CD14-positive monocyte (primary cell): Measurements from ENCODE around the gene TNFRSF19. TPM values are rescaled to one million over a fixed set of nuclear protein-coding genes. Genes with fewer than 3 reads are reported as not detected.
A peak's percentile ranks its signal among the peaks of the same experiment; 100 is the strongest.

ENCODE experiments used
- DNase-seq, 3 donors: peaks; one replicate each; pipeline ENCODE4 v3.0.0-alpha.2; 2011 to 2022
- H2AFZ ChIP-seq: 2 replicates; pipeline ENCODE4 v1.6.0; 2012; ENCODE audit warnings: mild to moderate bottlenecking, low read depth, low read length, inconsistent platforms; ENCODE audit not compliant: insufficient read depth, poor library complexity, severe bottlenecking
- H3K27ac ChIP-seq, 2 donors: 1 replicate in 1 of 2; 2 replicates in 1 of 2; pipeline ENCODE4 v1.5.1; 2012 to 2013; ENCODE audit warnings: low read length in 2 of 2, control low read depth in 1 of 2, inconsistent platforms in 1 of 2, low read depth in 1 of 2, mild to moderate bottlenecking in 1 of 2
- H3K27me3 ChIP-seq, 2 donors: one replicate each; pipeline versions ENCODE4 v1.6.0 to v1.6.1; 2011 to 2013; ENCODE audit warnings: low read length in 2 of 2; ENCODE audit not compliant: control insufficient read depth in 2 of 2, insufficient read depth in 2 of 2
- H3K36me3 ChIP-seq, 2 donors: replicated peaks in 1 of 2; 1 replicate in 1 of 2; 2 replicates in 1 of 2; pipeline versions ENCODE4 v1.5.1 to v1.6.1; 2012 to 2013; ENCODE audit warnings: low read length in 2 of 2, control low read depth in 1 of 2, inconsistent platforms in 1 of 2, mild to moderate bottlenecking in 1 of 2; ENCODE audit not compliant: insufficient read depth in 2 of 2, control insufficient read depth in 1 of 2
- H3K4me1 ChIP-seq, 2 donors: 1 replicate in 1 of 2; 2 replicates in 1 of 2; pipeline versions ENCODE4 v1.5.1 to v1.6.1; 2012 to 2013; ENCODE audit warnings: low read length in 2 of 2, control low read depth in 1 of 2, inconsistent platforms in 1 of 2, mild to moderate bottlenecking in 1 of 2, moderate library complexity in 1 of 2; ENCODE audit not compliant: insufficient read depth in 2 of 2, control insufficient read depth in 1 of 2
- H3K4me2 ChIP-seq: replicated peaks from 2 replicates; pipeline ENCODE3; 2012; ENCODE audit warnings: low read length, moderate library complexity, mild to moderate bottlenecking; ENCODE audit not compliant: poor library complexity, severe bottlenecking; ENCODE audit errors: extremely low read depth
- H3K4me3 ChIP-seq, 3 experiments: fragments of 200-600 bp in 1 of 3; sonication (generic) in 1 of 3; replicated peaks in 1 of 3; 1 replicate in 2 of 3; 2 replicates in 1 of 3; pipeline ENCODE4 v1.5.1; 2011 to 2013; ENCODE audit warnings: low read length in 3 of 3, mild to moderate bottlenecking in 3 of 3, control low read depth in 2 of 3, low read depth in 2 of 3, inconsistent platforms in 1 of 3, moderate library complexity in 1 of 3
- H3K79me2 ChIP-seq: 2 replicates; pipeline ENCODE4 v1.6.0; 2012; ENCODE audit warnings: mild to moderate bottlenecking, control low read depth, inconsistent platforms, low read length, moderate library complexity; ENCODE audit not compliant: insufficient read depth
- H3K9ac ChIP-seq: 2 replicates; pipeline ENCODE4 v1.6.0; 2017; ENCODE audit warnings: low read length, mild to moderate bottlenecking; ENCODE audit not compliant: insufficient read depth, poor library complexity, severe bottlenecking
- H3K9me3 ChIP-seq, 2 donors: replicated peaks in 1 of 2; 1 replicate in 1 of 2; 2 replicates in 1 of 2; pipeline versions ENCODE4 v1.5.1 to v1.6.1; 2012 to 2013; ENCODE audit warnings: low read length in 2 of 2, control low read depth in 1 of 2; ENCODE audit not compliant: control insufficient read depth in 1 of 2, insufficient read depth in 1 of 2
- H4K20me1 ChIP-seq: 2 replicates; pipeline ENCODE4 v1.6.0; 2012; ENCODE audit warnings: mild to moderate bottlenecking, low read length, control low read depth, moderate library complexity; ENCODE audit not compliant: insufficient read depth
- H3K27ac Mint-ChIP-seq, 7 donors: one replicate each; pipeline ENCODE4 v1.8.0; 2020; ENCODE audit warnings: mild to moderate bottlenecking in 7 of 7, mixed read lengths in 7 of 7, moderate library complexity in 6 of 7, inconsistent platforms in 2 of 7
- H3K27me3 Mint-ChIP-seq, 3 donors: one replicate each; pipeline ENCODE4 v1.8.0; 2021 to 2022; ENCODE audit warnings: low read depth in 3 of 3, mild to moderate bottlenecking in 3 of 3, mixed read lengths in 3 of 3, moderate library complexity in 3 of 3, inconsistent platforms in 1 of 3
- H3K36me3 Mint-ChIP-seq, 2 donors: one replicate each; pipeline ENCODE4 v1.8.0; 2020; ENCODE audit warnings: mixed read lengths in 2 of 2, inconsistent platforms in 1 of 2, mild to moderate bottlenecking in 1 of 2
- H3K4me1 Mint-ChIP-seq: one replicate; pipeline ENCODE4 v1.8.0; 2020; ENCODE audit warnings: mild to moderate bottlenecking, mixed read lengths
- H3K4me3 Mint-ChIP-seq, 2 donors: one replicate each; pipeline ENCODE4 v1.8.0; 2020; ENCODE audit warnings: mild to moderate bottlenecking in 2 of 2, mixed read lengths in 2 of 2, moderate library complexity in 1 of 2
- H3K9me3 Mint-ChIP-seq, 7 donors: one replicate each; pipeline ENCODE4 v1.8.0; 2020 to 2022; ENCODE audit warnings: mixed read lengths in 7 of 7, mild to moderate bottlenecking in 6 of 7, moderate library complexity in 6 of 7, inconsistent platforms in 2 of 7
- CTCF ChIP-seq: fragments of 200-600 bp; IDR thresholded peaks from one replicate; pipeline ENCODE4 v1.8.0; 2022; ENCODE audit warnings: antibody characterized with exemption, mild to moderate bottlenecking
- WGBS: methylation state at CpG from one replicate; pipeline ENCODE4 v1.1.5; 2013; ENCODE audit warnings: missing lambda C conversion rate; ENCODE audit not compliant: insufficient coverage; 5-methylcytosine and 5-hydroxymethylcytosine counted together
- intact Hi-C, 2 donors: fragments of 100-400 bp; cut with micrococcal nuclease; formaldehyde crosslinking; loops; one replicate each; pipeline versions ENCODE4 v1.15.0 to v1.15.1; 2023
- polyA plus RNA-seq, 3 donors: library from polyadenylated mRNA; depleted of rRNA in 1 of 3; unstranded in 2 of 3; stranded (reverse) in 1 of 3; fragments of 300-500 nt in 2 of 3; fragments of >200 nt in 1 of 3; fragmentation: Illumina TruSeq in 2 of 3; gene quantifications; 1 replicate in 2 of 3; 2 replicates in 1 of 3; pipeline ENCODE4 v1.2.3, GENCODE V29; 2012 to 2021

Gene TNFRSF19
- polyA plus RNA-seq, 3 donors, result 0.11 TPM; not detected in 2

GRCh38 chr13:23541221-23541824 lies 28.9 kb upstream of the TNFRSF19 start:
- no peaks in the 10 kb centered on the region for H3K79me2 ChIP-seq
- no peaks in the 10 kb centered on the region for H3K4me1 Mint-ChIP-seq
- peaks cover 2 to 6% of the 10 kb centered on the region in 2 donors for H3K27me3 ChIP-seq
- H3K27ac ChIP-seq, result no peak overlapping the region
- no peak overlapping the region for H3K4me3 Mint-ChIP-seq
- no peaks in the 10 kb centered on the region for H4K20me1 ChIP-seq
- H3K27me3 Mint-ChIP-seq, result peaks cover 8 to 16% (median 11%) of the 10 kb centered on the region in 3 donors
- no peak for DNase-seq
- H3K4me3 ChIP-seq, result no peak overlapping the region
- H3K9me3 Mint-ChIP-seq, result peaks cover 2 to 8% (median 5%) of the 10 kb centered on the region in 7 donors
- H2AFZ ChIP-seq, result no peak overlapping the region
- H3K4me2 ChIP-seq, result no peak overlapping the region
- intact Hi-C loops, result no loop called here
- no peak overlapping the region for H3K9ac ChIP-seq
- H3K36me3 ChIP-seq, result no peaks in the 10 kb centered on the region
- no peak overlapping the region for H3K27ac Mint-ChIP-seq
- H3K9me3 ChIP-seq, result no peaks in the 10 kb centered on the region
- WGBS, result 86% methylated on average over 1 of the region's 4 CpGs
- no peak for TF ChIP-seq CTCF
- H3K36me3 Mint-ChIP-seq, result no peaks in the 10 kb centered on the region
- H3K4me1 ChIP-seq, result no peaks in the 10 kb centered on the region

GRCh38 chr13:23544668-23545067 lies 25.5 kb upstream of the TNFRSF19 start:
- Mint-ChIP-seq H3K27ac (no peak overlapping the region), H3K4me3 (peak overlapping the region in 1 of 2 donors; percentile 0), H3K27me3 (peaks cover 25 to 35% (median 33%) of the 10 kb centered on the region in 3 donors), H3K36me3 (no peaks in the 10 kb centered on the region), H3K9me3 (peaks cover 2 to 12% (median 3%) of the 10 kb centered on the region in 7 donors), H3K4me1 (peaks cover 4% of the 10 kb centered on the region)
- 85% methylated on average over 4 of the region's 4 CpGs for WGBS
- Histone ChIP-seq H3K4me3 (no peak overlapping the region), H3K36me3 (no peaks in the 10 kb centered on the region), H3K9me3 (peaks cover 0 to 9% of the 10 kb centered on the region in 2 donors), H3K27ac (no peak overlapping the region), H4K20me1 (no peaks in the 10 kb centered on the region), H3K79me2 (no peaks in the 10 kb centered on the region), H3K27me3 (peaks cover 20 to 21% of the 10 kb centered on the region in 2 donors), H2AFZ (no peak overlapping the region), H3K4me1 (peaks cover 0 to 7% of the 10 kb centered on the region in 2 donors), H3K9ac (no peak overlapping the region), H3K4me2 (no peak overlapping the region)
- DNase-seq, result no peak
- intact Hi-C loops, result no loop called here
- no peak for TF ChIP-seq CTCF
